Heart left ventricle (tissue), 16 donors: Measurements from ENCODE around the gene MCTP1. TPM values are rescaled to one million over a fixed set of nuclear protein-coding genes. Genes with fewer than 3 reads are reported as not detected.

Experiments used
- ATAC-seq, 4 donors: fragments of 200-7000 bp; cut with Tn5 transposase; one replicate each; pipeline ENCODE4 v1.9.1; 2020 to 2022; ENCODE audit warnings: moderate library complexity in 4 of 4, mild to moderate bottlenecking in 3 of 4, moderate number of reproducible peaks in 1 of 4
- DNase-seq, 5 donors: peaks; one replicate each; pipeline ENCODE4 v3.0.0-alpha.2; 2020
- H3K27ac ChIP-seq, 12 donors: fragments of 200-600 bp; sonication (generic) in 4 of 12; one replicate each; pipeline versions ENCODE4 v1.5.0 to v1.8.0; 2016 to 2022; ENCODE audit warnings: mild to moderate bottlenecking in 2 of 12
- H3K27me3 ChIP-seq, 9 donors: fragments of 200-600 bp; sonication (generic) in 2 of 9; one replicate each; pipeline versions ENCODE4 v1.5.1 to v1.8.0; 2016 to 2022; ENCODE audit warnings: mild to moderate bottlenecking in 3 of 9
- H3K36me3 ChIP-seq, 9 donors: fragments of 200-600 bp; sonication (generic) in 2 of 9; one replicate each; pipeline versions ENCODE4 v1.5.0 to v1.8.0; 2018 to 2022; ENCODE audit warnings: mild to moderate bottlenecking in 2 of 9
- H3K4me1 ChIP-seq, 12 donors: fragments of 200-600 bp; sonication (generic) in 4 of 12; one replicate each; pipeline versions ENCODE4 v1.5.0 to v1.8.0; 2016 to 2022; ENCODE audit warnings: mild to moderate bottlenecking in 3 of 12
- H3K4me3 ChIP-seq, 12 donors: fragments of 200-600 bp; sonication (generic) in 4 of 12; one replicate each; pipeline versions ENCODE4 v1.5.0 to v1.8.0; 2017 to 2022; ENCODE audit warnings: mild to moderate bottlenecking in 9 of 12, moderate library complexity in 4 of 12
- H3K9me3 ChIP-seq, 12 donors: fragments of 200-600 bp; sonication (generic) in 4 of 12; one replicate each; pipeline versions ENCODE4 v1.5.0 to v1.8.0; 2016 to 2022; ENCODE audit warnings: mild to moderate bottlenecking in 1 of 12
- POLR2A ChIP-seq, 2 donors: fragments of 450-650 bp; IDR thresholded peaks; one replicate each; pipeline ENCODE4 v1.6.1; 2017; ENCODE audit warnings: antibody characterized with exemption in 2 of 2, mild to moderate bottlenecking in 2 of 2, moderate library complexity in 2 of 2
- WGBS, 4 donors: extraction: QIAGEN DNeasy Blood & Tissue Kit in 2 of 4; methylation state at CpG; one replicate each; pipeline versions ENCODE4 v1.1.5 to v1.1.7; 2013 to 2018; 5-methylcytosine and 5-hydroxymethylcytosine counted together
- intact Hi-C, 10 donors: fragments of 100-400 bp; cut with DNase I; formaldehyde crosslinking; loops; one replicate each; pipeline versions ENCODE4 v1.11.1 to v1.14.2; 2022
- polyA plus RNA-seq, 2 donors: library from polyadenylated mRNA; stranded (reverse); fragments of 200-250 nt; gene quantifications; one replicate each; pipeline ENCODE4 v1.2.3, GENCODE V29; 2013
- total RNA-seq, 9 donors: library from RNA; depleted of rRNA in 2 of 9; stranded (reverse); fragments of >200 nt in 2 of 9; fragmentation: NEBNext Ultra II Directional in 3 of 9; extraction: Animal tissue kit (Norgen Biotek cat#: 25700) in 3 of 9; gene quantifications; one replicate each; pipeline versions ENCODE4 v1.1.0 to v1.2.4, GENCODE V29; 2016 to 2023
- TF ChIP-seq, protein P1 (sequence below), 12 donors: fragments of 200-600 bp; sonication (generic) in 4 of 12; IDR thresholded peaks; one replicate each; pipeline versions ENCODE4 v1.5.0 to v1.8.0; 2018 to 2022; ENCODE audit warnings: antibody characterized with exemption in 12 of 12, mild to moderate bottlenecking in 5 of 12
- donor health status: ischemic (EF 13 %, LVEDD 7.1; RV severe dilation, severe dysfunction).
- donor health status: healthy with polysubstance abuse.
- donor health status: DM: no; HTN: yes; CAD: no.
- donor health status: DM: no; HTN: no; CAD: no.
- donor health status: ischemic (EF 25% LVEDD 6.9; RV normal size, moderate dysfunction).
- donor health status: ischemic (EF 25% LVEDD 5.7; RV mildly dilated, moderate dysfunction).
- donor health status: healthy.
- donor health status: DM: yes; HTN: yes; CAD: no.
- donor health status: ischemic (EF 35%, LVEDD 5.7; RV mildly dilated, moderate dysfunction).
- donor health status: nonischemic (EF 11% LVEDD 7.7; RV severe dilation, severe dysfunction).
- donor health status: DM: yes; HTN: yes; CAD: no.
- donor health status: PGD.
- donor health status: ischemic (EF 29% LVEDD 5.4; RV normal size, mild dysfunction).
- donor health status: nonischemic (EF 23%, LVEDD 6.1; RV moderate dilation, normal function).

Gene MCTP1
- total and polyA plus RNA-seq, 11 donors = 0.91 to 28.4 (median 6.1) TPM

DNA sequence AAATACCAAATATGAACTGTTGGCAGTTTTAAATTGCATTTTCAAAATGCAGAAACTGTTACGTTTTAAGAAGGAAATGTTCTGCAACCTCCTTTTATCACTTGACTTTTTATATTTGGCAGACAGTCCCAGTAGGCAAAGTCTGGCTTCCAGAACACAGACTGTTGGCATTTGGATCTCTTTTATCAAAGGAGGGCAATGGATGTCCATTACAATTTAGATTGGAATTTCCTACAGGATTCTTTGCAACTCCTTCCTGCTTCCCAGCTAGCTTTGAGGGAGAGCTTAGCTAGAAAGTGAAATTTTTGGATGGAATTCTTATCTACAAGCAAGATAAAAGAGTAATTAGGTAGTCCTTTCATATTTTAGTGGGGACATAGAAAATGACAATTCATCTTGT lies 523.8 kb downstream of the MCTP1 start:
- Histone ChIP-seq H3K36me3 (no peaks in the 10 kb centered on the region), H3K27me3 (no peaks in the 10 kb centered on the region), H3K9me3 (no peaks in the 10 kb centered on the region), H3K4me1 (no peaks in the 10 kb centered on the region), H3K27ac (no peak overlapping the region), H3K4me3 (no peak overlapping the region)
- TF ChIP-seq, protein P1, sequence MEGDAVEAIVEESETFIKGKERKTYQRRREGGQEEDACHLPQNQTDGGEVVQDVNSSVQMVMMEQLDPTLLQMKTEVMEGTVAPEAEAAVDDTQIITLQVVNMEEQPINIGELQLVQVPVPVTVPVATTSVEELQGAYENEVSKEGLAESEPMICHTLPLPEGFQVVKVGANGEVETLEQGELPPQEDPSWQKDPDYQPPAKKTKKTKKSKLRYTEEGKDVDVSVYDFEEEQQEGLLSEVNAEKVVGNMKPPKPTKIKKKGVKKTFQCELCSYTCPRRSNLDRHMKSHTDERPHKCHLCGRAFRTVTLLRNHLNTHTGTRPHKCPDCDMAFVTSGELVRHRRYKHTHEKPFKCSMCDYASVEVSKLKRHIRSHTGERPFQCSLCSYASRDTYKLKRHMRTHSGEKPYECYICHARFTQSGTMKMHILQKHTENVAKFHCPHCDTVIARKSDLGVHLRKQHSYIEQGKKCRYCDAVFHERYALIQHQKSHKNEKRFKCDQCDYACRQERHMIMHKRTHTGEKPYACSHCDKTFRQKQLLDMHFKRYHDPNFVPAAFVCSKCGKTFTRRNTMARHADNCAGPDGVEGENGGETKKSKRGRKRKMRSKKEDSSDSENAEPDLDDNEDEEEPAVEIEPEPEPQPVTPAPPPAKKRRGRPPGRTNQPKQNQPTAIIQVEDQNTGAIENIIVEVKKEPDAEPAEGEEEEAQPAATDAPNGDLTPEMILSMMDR (IDR thresholded peaks at IDR 0.05) = no peak
- no peak for TF ChIP-seq POLR2A (IDR thresholded peaks at IDR 0.05)
- no peak for ATAC-seq
- WGBS, 4 donors = 41 to 56% (median 49%) methylated on average over 1 of the region's 1 CpG
- intact Hi-C loops = no loop called here
- DNase-seq = no peak

DNA sequence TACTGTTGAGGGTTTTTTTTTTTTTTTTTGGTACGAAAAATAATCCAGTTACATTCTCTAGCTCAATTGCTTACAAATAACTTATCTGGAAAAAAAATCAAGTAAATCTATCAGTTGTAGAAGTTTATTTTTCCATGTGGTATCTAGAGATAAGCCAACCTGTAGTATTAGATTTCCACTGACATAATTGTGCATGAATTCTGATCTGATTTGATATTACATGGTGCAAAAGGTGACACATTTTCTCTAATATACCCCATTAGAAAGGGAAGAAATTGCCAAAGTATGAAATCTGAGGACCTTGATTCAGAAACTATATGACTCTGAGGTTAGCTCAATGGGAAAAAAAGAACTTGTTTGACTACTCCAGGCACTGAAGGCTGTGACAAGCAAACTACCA lies 524.9 kb downstream of the MCTP1 start:
- intact Hi-C loops = no loop called here
- Histone ChIP-seq H3K4me3 (no peak overlapping the region), H3K9me3 (no peaks in the 10 kb centered on the region), H3K27ac (no peak overlapping the region), H3K36me3 (no peaks in the 10 kb centered on the region), H3K4me1 (no peaks in the 10 kb centered on the region), H3K27me3 (no peaks in the 10 kb centered on the region)
- 76 to 80% (median 78%) methylated on average over 1 of the region's 1 CpG for WGBS, 4 donors
- DNase-seq (no peak), ATAC-seq (no peak)
- TF ChIP-seq, protein P1 (IDR thresholded peaks at IDR 0.05) = no peak
- TF ChIP-seq POLR2A (IDR thresholded peaks at IDR 0.05) = no peak

DNA sequence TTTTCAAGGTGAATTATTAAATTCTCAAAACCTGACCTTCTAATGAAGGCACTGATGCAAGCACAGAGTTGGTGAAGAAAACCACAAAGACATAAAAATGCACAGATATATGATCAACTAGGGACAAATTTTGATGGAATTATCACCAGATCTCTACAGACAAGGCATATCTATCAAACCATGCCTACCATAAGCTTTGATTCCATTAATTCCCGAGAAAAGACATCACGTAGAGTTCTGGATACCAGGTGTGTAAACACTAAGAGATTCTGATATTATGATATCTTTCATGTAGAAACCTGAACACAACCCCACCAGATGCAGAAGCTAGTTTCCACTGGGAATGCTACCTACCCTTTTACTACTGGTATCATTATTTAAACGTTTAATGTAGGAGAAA lies 525.9 kb downstream of the MCTP1 start:
- no peaks in the 10 kb centered on the region for H3K9me3 ChIP-seq
- no peaks in the 10 kb centered on the region for H3K4me1 ChIP-seq
- H3K4me3 ChIP-seq = no peak overlapping the region
- TF ChIP-seq POLR2A (IDR thresholded peaks at IDR 0.05) = no peak
- TF ChIP-seq, protein P1 (IDR thresholded peaks at IDR 0.05) = no peak
- 82 to 88% (median 85%) methylated on average over 3 of the region's 3 CpGs for WGBS, 4 donors
- H3K27ac ChIP-seq = no peak overlapping the region
- intact Hi-C loops = no loop called here
- ATAC-seq = no peak
- no peak for DNase-seq
- no peaks in the 10 kb centered on the region for H3K36me3 ChIP-seq
- no peaks in the 10 kb centered on the region for H3K27me3 ChIP-seq

DNA sequence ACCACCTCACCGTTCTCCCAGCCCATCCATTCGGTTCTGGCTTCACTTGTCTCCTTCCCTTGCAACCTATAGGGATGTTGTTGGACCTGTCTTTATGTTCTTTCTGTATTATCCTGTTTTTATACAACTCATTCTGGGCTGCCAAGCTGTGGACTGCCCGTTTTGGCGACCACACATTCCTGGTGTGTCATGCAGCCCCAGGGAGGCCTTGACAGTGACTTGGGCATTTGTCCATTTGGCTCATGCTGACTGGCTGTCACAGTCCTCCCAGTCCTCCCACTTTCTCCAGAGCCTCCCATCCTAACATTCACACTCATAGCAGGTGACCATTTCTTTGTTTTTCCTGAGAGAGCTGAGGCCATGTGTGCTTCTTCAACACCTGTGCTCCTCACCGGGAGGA lies 530.1 kb downstream of the MCTP1 start:
- TF ChIP-seq, protein P1 (IDR thresholded peaks at IDR 0.05) = no peak
- no peak for TF ChIP-seq POLR2A (IDR thresholded peaks at IDR 0.05)
- WGBS, 4 donors = 79 to 94% (median 85%) methylated on average over 5 of the region's 5 CpGs
- Histone ChIP-seq H3K36me3 (no peaks in the 10 kb centered on the region), H3K27ac (no peak overlapping the region), H3K9me3 (no peaks in the 10 kb centered on the region), H3K4me1 (no peaks in the 10 kb centered on the region), H3K4me3 (no peak overlapping the region), H3K27me3 (no peaks in the 10 kb centered on the region)
- ATAC-seq (no peak), DNase-seq (no peak)
- intact Hi-C loops = no loop called here
